Measurements from ENCODE around the gene UBAC2. TPM values are rescaled to one million over a fixed set of nuclear protein-coding genes. Genes with fewer than 3 reads are reported as not detected.

UBAC2 gene
- polyA plus RNA-seq, 3 donors: 59.6 to 113 (median 96.7) TPM

GRCh38 chr13:99418843-99419140 lies 218.1 kb downstream of the UBAC2 start:
- Mint-ChIP-seq H3K4me1 (peaks cover 40% of the 10 kb centered on the region), H3K9me3 (peaks cover 0 to 4% (median 0%) of the 10 kb centered on the region in 7 donors), H3K27ac (no peak overlapping the region), H3K27me3 (ENCODE audit: low read depth in 3 of 3) (peaks cover 27 to 37% (median 36%) of the 10 kb centered on the region in 3 donors), H3K36me3 (peaks cover 5 to 9% of the 10 kb centered on the region in 2 donors), H3K4me3 (peak overlapping the region in 1 of 2 donors; percentile 35)
- no peak overlapping the region for H3K9ac ChIP-seq (ENCODE audit: insufficient read depth, low read length, poor library complexity, severe bottlenecking)
- intact Hi-C loops (cut with micrococcal nuclease): no loop called here
- DNase-seq: no peak
- no peak for TF ChIP-seq CTCF (IDR thresholded peaks at IDR 0.05)
- no peak overlapping the region for H3K4me2 ChIP-seq (replicated peaks; ENCODE audit: extremely low read depth, low read length, poor library complexity, severe bottlenecking)
- H3K9me3 ChIP-seq (replicated peaks in 1 of 2; ENCODE audit: control insufficient read depth in 1 of 2, insufficient read depth in 1 of 2, low read length in 2 of 2): no peaks in the 10 kb centered on the region
- no peak overlapping the region for H2AFZ ChIP-seq (ENCODE audit: insufficient read depth, low read depth, low read length, poor library complexity, severe bottlenecking)
- peaks cover 3 to 9% of the 10 kb centered on the region in 2 donors for H3K27me3 ChIP-seq (ENCODE audit: control insufficient read depth in 2 of 2, insufficient read depth in 2 of 2, low read length in 2 of 2)
- H3K4me1 ChIP-seq (ENCODE audit: control insufficient read depth in 1 of 2, insufficient read depth in 2 of 2, low read length in 2 of 2): peaks cover 50 to 60% of the 10 kb centered on the region in 2 donors
- no peak overlapping the region for H3K4me3 ChIP-seq (replicated peaks in 1 of 3; ENCODE audit: low read depth in 2 of 3, low read length in 3 of 3)
- no peaks in the 10 kb centered on the region for H3K79me2 ChIP-seq (ENCODE audit: insufficient read depth, low read length)
- H3K27ac ChIP-seq (ENCODE audit: low read depth in 1 of 2, low read length in 2 of 2): no peak overlapping the region
- no peaks in the 10 kb centered on the region for H3K36me3 ChIP-seq (replicated peaks in 1 of 2; ENCODE audit: control insufficient read depth in 1 of 2, insufficient read depth in 2 of 2, low read length in 2 of 2)
- no peaks in the 10 kb centered on the region for H4K20me1 ChIP-seq (ENCODE audit: insufficient read depth, low read length)
- no CpG with 5 or more reads among the region's 4 CpGs for WGBS (ENCODE audit: insufficient coverage)

- Histone ChIP-seq H3K9ac (ENCODE audit: insufficient read depth, low read length, poor library complexity, severe bottlenecking) (no peak overlapping the region), H3K4me2 (replicated peaks; ENCODE audit: extremely low read depth, low read length, poor library complexity, severe bottlenecking) (peak overlapping the region; percentile 50), H2AFZ (ENCODE audit: insufficient read depth, low read depth, low read length, poor library complexity, severe bottlenecking) (no peak overlapping the region), H3K79me2 (ENCODE audit: insufficient read depth, low read length) (no peaks in the 10 kb centered on the region), H3K4me3 (replicated peaks in 1 of 3; ENCODE audit: low read depth in 2 of 3, low read length in 3 of 3) (peak overlapping the region in 1 of 3 experiments; percentile 36), H3K4me1 (ENCODE audit: control insufficient read depth in 1 of 2, insufficient read depth in 2 of 2, low read length in 2 of 2) (peaks cover 50 to 61% of the 10 kb centered on the region in 2 donors), H3K9me3 (replicated peaks in 1 of 2; ENCODE audit: control insufficient read depth in 1 of 2, insufficient read depth in 1 of 2, low read length in 2 of 2) (no peaks in the 10 kb centered on the region), H3K36me3 (replicated peaks in 1 of 2; ENCODE audit: control insufficient read depth in 1 of 2, insufficient read depth in 2 of 2, low read length in 2 of 2) (no peaks in the 10 kb centered on the region), H3K27me3 (ENCODE audit: control insufficient read depth in 2 of 2, insufficient read depth in 2 of 2, low read length in 2 of 2) (peaks cover 3 to 9% of the 10 kb centered on the region in 2 donors), H4K20me1 (ENCODE audit: insufficient read depth, low read length) (no peaks in the 10 kb centered on the region), H3K27ac (ENCODE audit: low read depth in 1 of 2, low read length in 2 of 2) (no peak overlapping the region)
- no peak for TF ChIP-seq CTCF (IDR thresholded peaks at IDR 0.05)
- H3K4me1 Mint-ChIP-seq: peaks cover 40% of the 10 kb centered on the region
- H3K36me3 Mint-ChIP-seq: peaks cover 5 to 9% of the 10 kb centered on the region in 2 donors
- peak overlapping the region in 1 of 2 donors; percentile 89 for H3K4me3 Mint-ChIP-seq
- H3K9me3 Mint-ChIP-seq: peaks cover 0 to 4% (median 0%) of the 10 kb centered on the region in 7 donors
- peak overlapping the region in 2 of 7 donors; percentile 32 to 57 for H3K27ac Mint-ChIP-seq
- DNase-seq: no peak
- H3K27me3 Mint-ChIP-seq (ENCODE audit: low read depth in 3 of 3): peaks cover 30 to 37% (median 36%) of the 10 kb centered on the region in 3 donors
- 61% methylated on average over 7 of the region's 8 CpGs for WGBS (ENCODE audit: insufficient coverage)
- intact Hi-C loops (cut with micrococcal nuclease): loop anchor here in 1 of 2 donors (10.0 kb wide), 1 partner anchor 245 kb away; no protein-coding TSS in a partner anchor
Observed at GRCh38 chr13:99419591-99420243, 219.1 kb downstream of the UBAC2 start.

All from CD14-positive monocyte (primary cell).